Body of pancreas (tissue), 4 donors: ENCODE data around the gene SKAP2.

ENCODE experiments used
- POLR2A ChIP-seq, 3 donors: fragments of 450-650 bp; IDR thresholded peaks; one replicate each; pipeline ENCODE4 v1.6.1; 2016; ENCODE audit warnings: antibody characterized with exemption in 3 of 3, mild to moderate bottlenecking in 2 of 3
- TF ChIP-seq, protein P1 (sequence below), 7 experiments: fragments of 450-650 bp in 4 of 7; fragments of 200-600 bp in 3 of 7; sonication (generic) in 3 of 7; IDR thresholded peaks; one replicate each; pipeline ENCODE4 v1.5.1; 2016 to 2019; ENCODE audit warnings: antibody characterized with exemption in 7 of 7

GRCh38 chr7:26656735-26657134 is 207.7 kb downstream of the SKAP2 start:
- TF ChIP-seq POLR2A (IDR thresholded peaks at IDR 0.05), result no peak
- TF ChIP-seq, protein P1, sequence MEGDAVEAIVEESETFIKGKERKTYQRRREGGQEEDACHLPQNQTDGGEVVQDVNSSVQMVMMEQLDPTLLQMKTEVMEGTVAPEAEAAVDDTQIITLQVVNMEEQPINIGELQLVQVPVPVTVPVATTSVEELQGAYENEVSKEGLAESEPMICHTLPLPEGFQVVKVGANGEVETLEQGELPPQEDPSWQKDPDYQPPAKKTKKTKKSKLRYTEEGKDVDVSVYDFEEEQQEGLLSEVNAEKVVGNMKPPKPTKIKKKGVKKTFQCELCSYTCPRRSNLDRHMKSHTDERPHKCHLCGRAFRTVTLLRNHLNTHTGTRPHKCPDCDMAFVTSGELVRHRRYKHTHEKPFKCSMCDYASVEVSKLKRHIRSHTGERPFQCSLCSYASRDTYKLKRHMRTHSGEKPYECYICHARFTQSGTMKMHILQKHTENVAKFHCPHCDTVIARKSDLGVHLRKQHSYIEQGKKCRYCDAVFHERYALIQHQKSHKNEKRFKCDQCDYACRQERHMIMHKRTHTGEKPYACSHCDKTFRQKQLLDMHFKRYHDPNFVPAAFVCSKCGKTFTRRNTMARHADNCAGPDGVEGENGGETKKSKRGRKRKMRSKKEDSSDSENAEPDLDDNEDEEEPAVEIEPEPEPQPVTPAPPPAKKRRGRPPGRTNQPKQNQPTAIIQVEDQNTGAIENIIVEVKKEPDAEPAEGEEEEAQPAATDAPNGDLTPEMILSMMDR (IDR thresholded peaks at IDR 0.05), result no peak
